CD4-positive, CD25-positive, alpha-beta regulatory T cell (primary cell): ENCODE measurements around the gene MYO1E. TPM values are rescaled to one million over a fixed set of nuclear protein-coding genes. Genes with fewer than 3 reads are reported as not detected.
"Not testable (repeated sequence)": the region's sequence is repeated elsewhere in the genome, so short reads cannot be mapped to it uniquely, and the experiment has no call there.

ENCODE experiments used
- ATAC-seq, 2 donors: fragments of 150-1000 bp; cut with Tn5 transposase; one replicate each; pipeline ENCODE4 v1.10.0; 2021; ENCODE audit warnings: low read depth in 2 of 2, moderate number of reproducible peaks in 2 of 2, moderate library complexity in 1 of 2
- DNase-seq, 3 donors: peaks; one replicate each; pipeline versions ENCODE4 v3.0.0 to v3.0.0-alpha.2; 2012 to 2022; ENCODE audit warnings: mixed read lengths in 1 of 3
- H3K27ac ChIP-seq: one replicate; pipeline ENCODE4 v1.7.0; 2013; ENCODE audit warnings: mild to moderate bottlenecking, low read length; ENCODE audit not compliant: insufficient read depth, poor library complexity, severe bottlenecking
- H3K27me3 ChIP-seq: one replicate; pipeline ENCODE4 v1.7.0; 2013; ENCODE audit warnings: low read length; ENCODE audit not compliant: control insufficient read depth, insufficient read depth
- H3K36me3 ChIP-seq: one replicate; pipeline ENCODE4 v1.7.0; 2013; ENCODE audit warnings: mild to moderate bottlenecking, low read length, moderate library complexity; ENCODE audit not compliant: control insufficient read depth, insufficient read depth
- H3K4me1 ChIP-seq: 2 replicates; pipeline ENCODE4 v1.7.0; 2013; ENCODE audit warnings: mild to moderate bottlenecking, low read length; ENCODE audit not compliant: insufficient read depth, control insufficient read depth, poor library complexity, severe bottlenecking
- H3K4me3 ChIP-seq: one replicate; pipeline ENCODE4 v1.7.0; 2013; ENCODE audit warnings: low read depth, mild to moderate bottlenecking, low read length, moderate library complexity
- H3K9me3 ChIP-seq, 2 experiments: 1 replicate in 1 of 2; 2 replicates in 1 of 2; pipeline ENCODE4 v1.7.0; 2013; ENCODE audit warnings: low read length in 2 of 2, mild to moderate bottlenecking in 1 of 2, moderate library complexity in 1 of 2; ENCODE audit not compliant: control insufficient read depth in 2 of 2
- H3K27ac Mint-ChIP-seq, 3 donors: one replicate each; pipeline ENCODE4 v1.8.0; 2020 to 2022; ENCODE audit warnings: mild to moderate bottlenecking in 3 of 3, mixed read lengths in 3 of 3, moderate library complexity in 2 of 3
- H3K27me3 Mint-ChIP-seq: one replicate; pipeline ENCODE4 v1.8.0; 2022; ENCODE audit warnings: mild to moderate bottlenecking, mixed read lengths
- H3K36me3 Mint-ChIP-seq: one replicate; pipeline ENCODE4 v1.8.0; 2020; ENCODE audit warnings: mixed read lengths
- H3K4me1 Mint-ChIP-seq, 4 donors: one replicate each; pipeline ENCODE4 v1.8.0; 2020 to 2022; ENCODE audit warnings: mixed read lengths in 4 of 4, mild to moderate bottlenecking in 1 of 4
- H3K4me3 Mint-ChIP-seq, 4 donors: one replicate each; pipeline ENCODE4 v1.8.0; 2020 to 2022; ENCODE audit warnings: mild to moderate bottlenecking in 4 of 4, mixed read lengths in 4 of 4, moderate library complexity in 3 of 4
- H3K9me3 Mint-ChIP-seq, 7 donors: one replicate each; pipeline ENCODE4 v1.8.0; 2020 to 2022; ENCODE audit warnings: mixed read lengths in 7 of 7, mild to moderate bottlenecking in 3 of 7, moderate library complexity in 2 of 7
- polyA plus RNA-seq, 4 donors: library from polyadenylated mRNA; unstranded; fragments of 300-500 nt; fragmentation: Illumina TruSeq; gene quantifications; one replicate each; pipeline ENCODE4 v1.2.3, GENCODE V29; 2021
- total RNA-seq: library from RNA; stranded (reverse); gene quantifications from one replicate; pipeline ENCODE4 v1.2.3, GENCODE V29; 2022

MYO1E gene
- total and polyA plus RNA-seq, 5 donors from 2014 or later: 0.14 to 1.6 (median 0.75) TPM

- H3K4me1 Mint-ChIP-seq: no peaks in the 10 kb centered on the region
Observed at GRCh38 chr15:59282515-59283337, 89.9 kb downstream of the MYO1E start.

GRCh38 chr15:59281699-59282098 lies 91.0 kb downstream of the MYO1E start:
- no peak overlapping the region for H3K27ac Mint-ChIP-seq
- no peak overlapping the region for H3K4me3 Mint-ChIP-seq
- H3K27me3 ChIP-seq: no peaks in the 10 kb centered on the region
- H3K4me3 ChIP-seq: no peak overlapping the region
- H3K36me3 ChIP-seq: no peaks in the 10 kb centered on the region
- peaks cover 0 to 3% (median 0%) of the 10 kb centered on the region in 4 donors for H3K4me1 Mint-ChIP-seq
- no peaks in the 10 kb centered on the region for H3K4me1 ChIP-seq
- DNase-seq: no peak
- peaks cover 8% of the 10 kb centered on the region for H3K27me3 Mint-ChIP-seq
- H3K27ac ChIP-seq: no peak overlapping the region
- no peak for ATAC-seq
- no peaks in the 10 kb centered on the region for H3K9me3 ChIP-seq
- no peaks in the 10 kb centered on the region for H3K36me3 Mint-ChIP-seq
- H3K9me3 Mint-ChIP-seq: no peaks in the 10 kb centered on the region

More at GRCh38 chr15:59282515-59283337, 89.9 kb downstream of the MYO1E start:
- H3K4me3 ChIP-seq: no peak overlapping the region
- H3K27me3 ChIP-seq: no peaks in the 10 kb centered on the region
- Mint-ChIP-seq H3K9me3 (no peaks in the 10 kb centered on the region), H3K27ac (peak overlapping the region in 1 of 3 donors; percentile 48), H3K27me3 (peaks cover 8% of the 10 kb centered on the region), H3K36me3 (no peaks in the 10 kb centered on the region), H3K4me3 (no peak overlapping the region)
- H3K27ac ChIP-seq: no peak overlapping the region
- H3K4me1 ChIP-seq: no peaks in the 10 kb centered on the region
- no peaks in the 10 kb centered on the region for H3K9me3 ChIP-seq
- no peaks in the 10 kb centered on the region for H3K36me3 ChIP-seq
- DNase-seq: no peak
- no peak for ATAC-seq

GRCh38 chr15:59280855-59281254 lies 91.8 kb downstream of the MYO1E start:
- no peaks in the 10 kb centered on the region for H3K9me3 ChIP-seq
- Mint-ChIP-seq H3K27ac (no peak overlapping the region), H3K27me3 (peaks cover 14% of the 10 kb centered on the region), H3K4me3 (no peak overlapping the region), H3K4me1 (peaks cover 0 to 3% (median 0%) of the 10 kb centered on the region in 4 donors), H3K36me3 (no peaks in the 10 kb centered on the region), H3K9me3 (no peaks in the 10 kb centered on the region)
- no peaks in the 10 kb centered on the region for H3K27me3 ChIP-seq
- no peaks in the 10 kb centered on the region for H3K36me3 ChIP-seq
- no peak for ATAC-seq
- DNase-seq: no peak
- H3K27ac ChIP-seq: no peak overlapping the region
- H3K4me3 ChIP-seq: no peak overlapping the region
- H3K4me1 ChIP-seq: no peaks in the 10 kb centered on the region

- DNase-seq, H3K27ac ChIP-seq, H3K4me1 ChIP-seq, H3K4me3 Mint-ChIP-seq, H3K9me3 Mint-ChIP-seq, H3K4me3 ChIP-seq, H3K36me3 Mint-ChIP-seq, ATAC-seq, H3K9me3 ChIP-seq, H3K27ac Mint-ChIP-seq, H3K4me1 Mint-ChIP-seq, H3K27me3 ChIP-seq, H3K36me3 ChIP-seq: not testable (repeated sequence)
- H3K27me3 Mint-ChIP-seq: peaks cover 17% of the 10 kb centered on the region
Observed at GRCh38 chr15:59280292-59280691, 92.4 kb downstream of the MYO1E start.

- ATAC-seq: no peak
Observed at GRCh38 chr15:59279023-59279422, 93.6 kb downstream of the MYO1E start.

GRCh38 chr15:59278120-59278519 lies 94.6 kb downstream of the MYO1E start:
- H3K36me3 ChIP-seq: no peaks in the 10 kb centered on the region
- Mint-ChIP-seq H3K4me1 (peaks cover 0 to 5% (median 2%) of the 10 kb centered on the region in 4 donors), H3K9me3 (no peaks in the 10 kb centered on the region), H3K36me3 (no peaks in the 10 kb centered on the region), H3K27ac (no peak overlapping the region), H3K27me3 (peaks cover 21% of the 10 kb centered on the region), H3K4me3 (no peak overlapping the region)
- H3K9me3 ChIP-seq: no peaks in the 10 kb centered on the region
- no peak overlapping the region for H3K27ac ChIP-seq
- peaks cover 3% of the 10 kb centered on the region for H3K4me1 ChIP-seq
- no peak overlapping the region for H3K4me3 ChIP-seq
- DNase-seq (no peak), ATAC-seq (no peak)
- H3K27me3 ChIP-seq: no peaks in the 10 kb centered on the region

More at GRCh38 chr15:59279023-59279422, 93.6 kb downstream of the MYO1E start:
- no peaks in the 10 kb centered on the region for H3K9me3 ChIP-seq
- DNase-seq: no peak
- no peaks in the 10 kb centered on the region for H3K9me3 Mint-ChIP-seq
- no peaks in the 10 kb centered on the region for H3K36me3 Mint-ChIP-seq
- no peaks in the 10 kb centered on the region for H3K36me3 ChIP-seq
- no peak overlapping the region for H3K27ac Mint-ChIP-seq
- peaks cover 2% of the 10 kb centered on the region for H3K4me1 ChIP-seq
- no peak overlapping the region for H3K4me3 ChIP-seq
- H3K27ac ChIP-seq: no peak overlapping the region
- H3K4me3 Mint-ChIP-seq: no peak overlapping the region
- no peaks in the 10 kb centered on the region for H3K27me3 ChIP-seq
- H3K4me1 Mint-ChIP-seq: peaks cover 0 to 3% (median 0%) of the 10 kb centered on the region in 4 donors
- H3K27me3 Mint-ChIP-seq: peaks cover 13% of the 10 kb centered on the region

GRCh38 chr15:59276225-59277178 lies 96.2 kb downstream of the MYO1E start:
- no peak for ATAC-seq
- no peaks in the 10 kb centered on the region for H3K9me3 ChIP-seq
- H3K27ac Mint-ChIP-seq: no peak overlapping the region
- H3K27ac ChIP-seq: no peak overlapping the region
- no peak overlapping the region for H3K4me3 ChIP-seq
- no peaks in the 10 kb centered on the region for H3K9me3 Mint-ChIP-seq
- peaks cover 0 to 5% (median 2%) of the 10 kb centered on the region in 4 donors for H3K4me1 Mint-ChIP-seq
- no peaks in the 10 kb centered on the region for H3K36me3 ChIP-seq
- H3K36me3 Mint-ChIP-seq: no peaks in the 10 kb centered on the region
- peaks cover 3% of the 10 kb centered on the region for H3K4me1 ChIP-seq
- no peak overlapping the region for H3K4me3 Mint-ChIP-seq
- no peaks in the 10 kb centered on the region for H3K27me3 ChIP-seq
- DNase-seq: no peak
- H3K27me3 Mint-ChIP-seq: peaks cover 24% of the 10 kb centered on the region
